ENCODE data around the gene RAF1. TPM values are rescaled to one million over a fixed set of nuclear protein-coding genes. Genes with fewer than 3 reads are reported as not detected.

Gene RAF1
- total RNA-seq, 1 donor from 2014 or later, result 115 TPM

DNA sequence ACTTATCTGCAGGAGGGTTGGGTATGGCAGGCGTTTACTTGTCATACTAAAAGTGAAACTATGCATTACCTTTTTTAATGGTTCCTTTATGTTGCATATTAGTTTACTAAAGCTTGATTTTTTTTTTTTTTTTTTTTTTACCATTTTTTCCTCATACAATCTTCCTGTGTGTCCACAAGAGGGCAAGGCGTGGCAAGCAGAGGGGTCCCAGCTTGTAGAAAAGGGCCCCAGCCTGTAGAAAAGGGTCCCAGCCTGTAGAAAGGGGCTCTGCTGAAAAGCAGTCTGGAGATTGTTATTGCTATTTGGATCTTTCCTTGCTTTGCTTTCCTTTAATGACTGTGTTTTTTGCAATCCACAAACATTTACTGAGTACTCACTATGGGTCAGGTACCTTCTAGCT, 85.2 kb downstream of the RAF1 start:
- Mint-ChIP-seq H3K4me1 (no peaks in the 10 kb centered on the region), H3K27ac (no peak overlapping the region), H3K36me3 (peaks cover 24% of the 10 kb centered on the region), H3K4me3 (no peak overlapping the region), H3K9me3 (no peaks in the 10 kb centered on the region), H3K27me3 (ENCODE audit: insufficient read depth, low read depth) (no peaks in the 10 kb centered on the region)
- no peak for DNase-seq (ENCODE audit: low spot score)
- Histone ChIP-seq H3K79me2 (ENCODE audit: low read depth) (no peaks in the 10 kb centered on the region), H3K27me3 (no peaks in the 10 kb centered on the region), H4K20me1 (ENCODE audit: low read depth) (no peaks in the 10 kb centered on the region), H3K9ac (no peak overlapping the region), H3F3A (ENCODE audit: low read depth) (peaks cover 7% of the 10 kb centered on the region), H3K4me2 (no peak overlapping the region), H3K4me1 (no peaks in the 10 kb centered on the region), H2AFZ (replicated peaks) (no peak overlapping the region), H3K9me3 (ENCODE audit: low read depth) (no peaks in the 10 kb centered on the region), H3K27ac (no peak overlapping the region), H3K4me3 (no peak overlapping the region), H3K36me3 (no peaks in the 10 kb centered on the region)
- TF ChIP-seq CTCF (IDR thresholded peaks at IDR 0.05), result peak; percentile 5
- TF ChIP-seq EZH2phosphoT487 (IDR thresholded peaks at IDR 0.05), result no peak
- no peak for TF ChIP-seq EZH2 (IDR thresholded peaks at IDR 0.05)

DNA sequence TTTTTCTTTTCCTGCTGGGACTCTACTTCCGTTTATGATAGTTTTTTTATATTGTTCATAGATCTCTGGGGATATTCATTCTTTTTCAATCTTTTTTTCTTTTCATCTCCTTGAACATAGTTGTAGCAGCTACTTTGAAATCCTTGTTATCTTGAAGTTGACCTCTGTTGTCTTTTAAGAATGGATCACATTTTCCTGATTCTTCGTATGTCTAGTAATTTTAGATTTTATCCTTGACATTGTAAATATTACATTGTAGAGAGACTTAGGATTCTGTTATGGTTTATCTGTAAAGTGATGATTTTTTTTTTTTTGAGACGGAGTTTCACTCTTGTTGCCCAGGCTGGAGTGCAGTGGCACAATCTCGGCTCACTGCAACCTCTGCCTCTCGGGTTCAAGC, 86.5 kb downstream of the RAF1 start:
- no peaks in the 10 kb centered on the region for H3K4me1 Mint-ChIP-seq

GRCh38 chr3:12574661-12575060, 89.3 kb downstream of the RAF1 start:
- H3K4me2 ChIP-seq, result no peak overlapping the region
- H3K27me3 ChIP-seq, result no peaks in the 10 kb centered on the region
- Mint-ChIP-seq H3K9me3 (no peaks in the 10 kb centered on the region), H3K4me1 (no peaks in the 10 kb centered on the region), H3K4me3 (no peak overlapping the region), H3K27me3 (ENCODE audit: insufficient read depth, low read depth) (peaks cover 2% of the 10 kb centered on the region), H3K27ac (no peak overlapping the region), H3K36me3 (peaks cover 42% of the 10 kb centered on the region)
- no peaks in the 10 kb centered on the region for H3K4me1 ChIP-seq
- no peak overlapping the region for H3K27ac ChIP-seq
- H3K9me3 ChIP-seq (ENCODE audit: low read depth), result no peaks in the 10 kb centered on the region
- no peak overlapping the region for H3K4me3 ChIP-seq
- no peak overlapping the region for H3K9ac ChIP-seq
- no peaks in the 10 kb centered on the region for H3K79me2 ChIP-seq (ENCODE audit: low read depth)
- no peak overlapping the region for H2AFZ ChIP-seq (replicated peaks)
- TF ChIP-seq CTCF (IDR thresholded peaks at IDR 0.05), result no peak
- no peak for TF ChIP-seq EZH2 (IDR thresholded peaks at IDR 0.05)
- TF ChIP-seq EZH2phosphoT487 (IDR thresholded peaks at IDR 0.05), result no peak
- DNase-seq (ENCODE audit: low spot score), result no peak
- H4K20me1 ChIP-seq (ENCODE audit: low read depth), result no peaks in the 10 kb centered on the region
- no peaks in the 10 kb centered on the region for H3F3A ChIP-seq (ENCODE audit: low read depth)
- peaks cover 4% of the 10 kb centered on the region for H3K36me3 ChIP-seq

More for the DNA sequence above, 86.5 kb downstream of the RAF1 start:
- Mint-ChIP-seq H3K27me3 (ENCODE audit: insufficient read depth, low read depth) (no peaks in the 10 kb centered on the region), H3K4me3 (no peak overlapping the region), H3K9me3 (no peaks in the 10 kb centered on the region), H3K36me3 (peaks cover 29% of the 10 kb centered on the region), H3K27ac (no peak overlapping the region)
- no peak overlapping the region for H3K4me2 ChIP-seq
- TF ChIP-seq EZH2 (IDR thresholded peaks at IDR 0.05) (no peak), EZH2phosphoT487 (IDR thresholded peaks at IDR 0.05) (no peak), CTCF (IDR thresholded peaks at IDR 0.05) (no peak)
- H2AFZ ChIP-seq (replicated peaks), result no peak overlapping the region
- H3F3A ChIP-seq (ENCODE audit: low read depth), result peaks cover 7% of the 10 kb centered on the region
- DNase-seq (ENCODE audit: low spot score), result no peak
- H3K9me3 ChIP-seq (ENCODE audit: low read depth), result no peaks in the 10 kb centered on the region
- H4K20me1 ChIP-seq (ENCODE audit: low read depth), result no peaks in the 10 kb centered on the region
- H3K79me2 ChIP-seq (ENCODE audit: low read depth), result no peaks in the 10 kb centered on the region
- no peak overlapping the region for H3K27ac ChIP-seq
- no peaks in the 10 kb centered on the region for H3K4me1 ChIP-seq
- H3K9ac ChIP-seq, result no peak overlapping the region
- H3K36me3 ChIP-seq, result peaks cover 4% of the 10 kb centered on the region
- H3K4me3 ChIP-seq, result no peak overlapping the region
- H3K27me3 ChIP-seq, result no peaks in the 10 kb centered on the region

Measured in neural progenitor cell (in vitro differentiated cells).